A673 (cell line): ENCODE data around the gene ST3GAL4. TPM values are rescaled to one million over a fixed set of nuclear protein-coding genes. Genes with fewer than 3 reads are reported as not detected.

Source experiments
- BruUV-seq: library from RNA; stranded (reverse); fragments of 400-500 nt; replicated peaks from 2 replicates; lab custom pipeline; 2021; lab: Mats Ljungman, UMichigan
- CTCF ChIA-PET: fragments of 300-600 bp; sonication (Branson Sonifier 250); formaldehyde crosslinking; loops from one replicate; lab custom pipeline; 2022; ENCODE audit warnings: antibody characterized with exemption; lab: Charles Lee
- POLR2A ChIA-PET: fragments of 300-600 bp; sonication (Branson Sonifier 250); formaldehyde crosslinking; loops from one replicate; lab custom pipeline; 2022; ENCODE audit warnings: antibody characterized with exemption; ENCODE audit not compliant: low non-redundant PET; lab: Charles Lee
- DNase-seq: peaks from one replicate; pipeline ENCODE4 v3.0.0-alpha.2; 2015; ENCODE audit warnings: low spot score
- H3K27ac ChIP-seq: fragments of 200-600 bp; sonication (generic); 2 replicates; pipeline ENCODE4 v1.5.1; 2016; ENCODE audit warnings: mixed run types, low read depth, mild to moderate bottlenecking, mixed read lengths, antibody characterized with exemption, low read length; ENCODE audit not compliant: poor library complexity, severe bottlenecking
- H3K27me3 ChIP-seq: fragments of 200-600 bp; sonication (generic); replicated peaks from 2 replicates; pipeline ENCODE4 v1.6.1; 2017; ENCODE audit warnings: mixed run types, low read depth, mild to moderate bottlenecking, mixed read lengths, antibody characterized with exemption, low read length; ENCODE audit not compliant: insufficient read depth, poor library complexity
- H3K36me3 ChIP-seq: fragments of 200-600 bp; sonication (generic); 2 replicates; pipeline ENCODE4 v1.6.1; 2016; ENCODE audit warnings: mixed run types, mild to moderate bottlenecking, mixed read lengths, antibody characterized with exemption, low read length; ENCODE audit not compliant: insufficient read depth, poor library complexity, severe bottlenecking
- H3K4me1 ChIP-seq: fragments of 200-600 bp; sonication (generic); 2 replicates; pipeline ENCODE4 v1.6.1; 2017; ENCODE audit warnings: mixed run types, mild to moderate bottlenecking, mixed read lengths, antibody characterized with exemption, low read length; ENCODE audit not compliant: insufficient read depth, poor library complexity, severe bottlenecking
- H3K4me3 ChIP-seq: fragments of 200-600 bp; sonication (generic); 2 replicates; pipeline ENCODE4 v1.5.1; 2016; ENCODE audit warnings: low read depth, mixed run types, mild to moderate bottlenecking, mixed read lengths, low read length; ENCODE audit not compliant: poor library complexity, severe bottlenecking
- H3K9me3 ChIP-seq: fragments of 200-600 bp; sonication (generic); 2 replicates; pipeline ENCODE4 v1.6.1; 2016; ENCODE audit warnings: mixed run types, low read depth, mild to moderate bottlenecking, mixed read lengths, antibody characterized with exemption, low read length; ENCODE audit not compliant: poor library complexity, severe bottlenecking
- EZH2 ChIP-seq: fragments of 200-600 bp; sonication (generic); IDR thresholded peaks from 2 replicates; pipeline ENCODE4 v1.6.1; 2017; ENCODE audit warnings: borderline replicate concordance, low read depth, mild to moderate bottlenecking, mixed read lengths, antibody characterized with exemption, low read length; ENCODE audit not compliant: poor library complexity, severe bottlenecking
- intact Hi-C: fragments of 100-400 bp; cut with micrococcal nuclease; formaldehyde crosslinking; loops from one replicate; pipeline ENCODE4 v1.10.0; 2022; ENCODE audit not compliant: unreplicated experiment
- total RNA-seq: library from RNA; stranded (reverse); gene quantifications from 2 replicates; pipeline ENCODE4 v1.2.3, GENCODE V29; 2021
- TF ChIP-seq, protein P1 (sequence below): fragments of 300-800, 200-600 bp; sonication (generic); conservative IDR thresholded peaks from 2 replicates; pipeline ENCODE4 v1.5.1; 2017; ENCODE audit warnings: low read depth, mild to moderate bottlenecking, antibody characterized with exemption, low read length, moderate library complexity, mixed read lengths

Gene ST3GAL4
- total RNA-seq, 1 experiment from 2014 or later = 29.9 TPM

GRCh38 chr11:126421271-126421671, 65.8 kb downstream of the ST3GAL4 start:
- BruUV-seq = no TSS peak
- TF ChIP-seq, protein P1, sequence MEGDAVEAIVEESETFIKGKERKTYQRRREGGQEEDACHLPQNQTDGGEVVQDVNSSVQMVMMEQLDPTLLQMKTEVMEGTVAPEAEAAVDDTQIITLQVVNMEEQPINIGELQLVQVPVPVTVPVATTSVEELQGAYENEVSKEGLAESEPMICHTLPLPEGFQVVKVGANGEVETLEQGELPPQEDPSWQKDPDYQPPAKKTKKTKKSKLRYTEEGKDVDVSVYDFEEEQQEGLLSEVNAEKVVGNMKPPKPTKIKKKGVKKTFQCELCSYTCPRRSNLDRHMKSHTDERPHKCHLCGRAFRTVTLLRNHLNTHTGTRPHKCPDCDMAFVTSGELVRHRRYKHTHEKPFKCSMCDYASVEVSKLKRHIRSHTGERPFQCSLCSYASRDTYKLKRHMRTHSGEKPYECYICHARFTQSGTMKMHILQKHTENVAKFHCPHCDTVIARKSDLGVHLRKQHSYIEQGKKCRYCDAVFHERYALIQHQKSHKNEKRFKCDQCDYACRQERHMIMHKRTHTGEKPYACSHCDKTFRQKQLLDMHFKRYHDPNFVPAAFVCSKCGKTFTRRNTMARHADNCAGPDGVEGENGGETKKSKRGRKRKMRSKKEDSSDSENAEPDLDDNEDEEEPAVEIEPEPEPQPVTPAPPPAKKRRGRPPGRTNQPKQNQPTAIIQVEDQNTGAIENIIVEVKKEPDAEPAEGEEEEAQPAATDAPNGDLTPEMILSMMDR = no peak
- TF ChIP-seq EZH2 = no peak

GRCh38 chr11:126422446-126422845, 67.0 kb downstream of the ST3GAL4 start:
- no peaks in the 10 kb centered on the region for H3K27me3 ChIP-seq
- no peaks in the 10 kb centered on the region for H3K4me1 ChIP-seq
- ChIA-PET CTCF (interaction anchor here (1.5 kb wide), 1 partner anchor 58 kb away, joined by 6 read pairs; no protein-coding TSS in a partner anchor), POLR2A (no interaction called here)
- BruUV-seq = no TSS peak
- intact Hi-C loops = no loop called here
- no peak for TF ChIP-seq EZH2
- TF ChIP-seq, protein P1 = no peak
- H3K27ac ChIP-seq = no peak overlapping the region
- H3K4me3 ChIP-seq = no peak overlapping the region
- H3K36me3 ChIP-seq = no peaks in the 10 kb centered on the region
- DNase-seq = no peak
- H3K9me3 ChIP-seq = no peaks in the 10 kb centered on the region

More at GRCh38 chr11:126421271-126421671, 65.8 kb downstream of the ST3GAL4 start:
- no peaks in the 10 kb centered on the region for H3K27me3 ChIP-seq
- no peak for DNase-seq
- H3K4me3 ChIP-seq = no peak overlapping the region
- H3K36me3 ChIP-seq = no peaks in the 10 kb centered on the region
- no peak overlapping the region for H3K27ac ChIP-seq
- intact Hi-C loops = no loop called here
- ChIA-PET CTCF (interaction anchor here (1.5 kb wide), 1 partner anchor 59 kb away, joined by 6 read pairs; no protein-coding TSS in a partner anchor), POLR2A (no interaction called here)
- H3K4me1 ChIP-seq = peaks cover 1% of the 10 kb centered on the region
- no peaks in the 10 kb centered on the region for H3K9me3 ChIP-seq

DNA sequence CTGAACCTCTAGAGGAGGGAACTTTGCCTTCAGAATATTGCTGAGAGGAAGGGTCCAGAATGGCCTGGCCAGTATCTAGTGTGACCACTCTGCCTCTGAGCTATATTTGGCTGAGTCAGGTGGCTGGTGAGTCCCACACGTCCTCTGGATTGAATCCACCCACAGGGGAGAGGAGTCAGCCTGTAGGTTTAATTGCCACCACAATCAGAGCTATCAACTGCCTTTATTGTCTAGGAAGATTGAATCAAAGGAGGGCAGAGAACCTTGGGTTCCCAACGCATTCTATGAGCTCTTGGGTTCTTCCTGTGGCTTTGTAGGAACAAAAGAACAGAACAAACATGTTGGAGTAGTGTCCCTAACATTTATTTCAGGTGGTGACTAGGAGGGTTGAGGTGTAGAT, 67.7 kb downstream of the ST3GAL4 start:
- ChIA-PET POLR2A (no interaction called here), CTCF (no interaction called here)
- TF ChIP-seq, protein P1 = no peak
- no peak for TF ChIP-seq EZH2
- BruUV-seq = no TSS peak
- no peak overlapping the region for H3K4me3 ChIP-seq
- H3K4me1 ChIP-seq = no peaks in the 10 kb centered on the region
- no peaks in the 10 kb centered on the region for H3K36me3 ChIP-seq
- H3K27ac ChIP-seq = no peak overlapping the region
- H3K27me3 ChIP-seq = no peaks in the 10 kb centered on the region
- intact Hi-C loops = no loop called here
- no peak for DNase-seq
- H3K9me3 ChIP-seq = no peaks in the 10 kb centered on the region
